ENCODE measurements around the gene LRRC26.

LRRC26 gene

GRCh38 chr9:137184881-137185660, 15.2 kb upstream of the LRRC26 start:
- Histone ChIP-seq H3K9me2 (replicated peaks; ENCODE audit: control insufficient read depth, low read length) (no peaks in the 10 kb centered on the region), H3K4me3 (ENCODE audit: low read length) (no peak overlapping the region), H3K4me2 (ENCODE audit: low read length) (no peak overlapping the region), H3K79me2 (ENCODE audit: control insufficient read depth, low read length) (peaks cover 50% of the 10 kb centered on the region), H3K27me3 (ENCODE audit: control insufficient read depth, low read length) (no peaks in the 10 kb centered on the region), H4K20me1 (ENCODE audit: control insufficient read depth, insufficient read depth, low read depth, low read length) (no peaks in the 10 kb centered on the region), H3K9me3 (ENCODE audit: control insufficient read depth, insufficient read depth, low read length) (no peaks in the 10 kb centered on the region), H3K27ac (ENCODE audit: low read depth, low read length) (no peak overlapping the region), H3K4me1 (ENCODE audit: control insufficient read depth, low read length) (peaks cover 24% of the 10 kb centered on the region), H3K36me3 (ENCODE audit: control insufficient read depth, low read length) (peaks cover 60% of the 10 kb centered on the region), H3F3A (ENCODE audit: control insufficient read depth, insufficient read depth) (no peaks in the 10 kb centered on the region)
- TF ChIP-seq, protein P1, sequence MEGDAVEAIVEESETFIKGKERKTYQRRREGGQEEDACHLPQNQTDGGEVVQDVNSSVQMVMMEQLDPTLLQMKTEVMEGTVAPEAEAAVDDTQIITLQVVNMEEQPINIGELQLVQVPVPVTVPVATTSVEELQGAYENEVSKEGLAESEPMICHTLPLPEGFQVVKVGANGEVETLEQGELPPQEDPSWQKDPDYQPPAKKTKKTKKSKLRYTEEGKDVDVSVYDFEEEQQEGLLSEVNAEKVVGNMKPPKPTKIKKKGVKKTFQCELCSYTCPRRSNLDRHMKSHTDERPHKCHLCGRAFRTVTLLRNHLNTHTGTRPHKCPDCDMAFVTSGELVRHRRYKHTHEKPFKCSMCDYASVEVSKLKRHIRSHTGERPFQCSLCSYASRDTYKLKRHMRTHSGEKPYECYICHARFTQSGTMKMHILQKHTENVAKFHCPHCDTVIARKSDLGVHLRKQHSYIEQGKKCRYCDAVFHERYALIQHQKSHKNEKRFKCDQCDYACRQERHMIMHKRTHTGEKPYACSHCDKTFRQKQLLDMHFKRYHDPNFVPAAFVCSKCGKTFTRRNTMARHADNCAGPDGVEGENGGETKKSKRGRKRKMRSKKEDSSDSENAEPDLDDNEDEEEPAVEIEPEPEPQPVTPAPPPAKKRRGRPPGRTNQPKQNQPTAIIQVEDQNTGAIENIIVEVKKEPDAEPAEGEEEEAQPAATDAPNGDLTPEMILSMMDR (IDR thresholded peaks at IDR 0.05; ENCODE audit: low read depth, low read length, poor library complexity, severe bottlenecking), result no peak
- TF ChIP-seq EZH2phosphoT487 (IDR thresholded peaks at IDR 0.05; ENCODE audit: borderline replicate concordance, low read length), result no peak

- no peaks in the 10 kb centered on the region for H3K9me2 ChIP-seq (replicated peaks; ENCODE audit: control insufficient read depth, low read length)
These were observed 14.2 kb upstream of the LRRC26 start for GRCh38 chr9:137183980-137184595.

GRCh38 chr9:137182836-137183235, 13.0 kb upstream of the LRRC26 start:
- no peak overlapping the region for H3K27ac ChIP-seq (ENCODE audit: low read depth, low read length)

More at GRCh38 chr9:137183980-137184595, 14.2 kb upstream of the LRRC26 start:
- TF ChIP-seq, protein P1 (IDR thresholded peaks at IDR 0.05; ENCODE audit: low read depth, low read length, poor library complexity, severe bottlenecking), result no peak
- no peak for TF ChIP-seq EZH2phosphoT487 (IDR thresholded peaks at IDR 0.05; ENCODE audit: borderline replicate concordance, low read length)
- no peaks in the 10 kb centered on the region for H4K20me1 ChIP-seq (ENCODE audit: control insufficient read depth, insufficient read depth, low read depth, low read length)
- no peak overlapping the region for H3K4me2 ChIP-seq (ENCODE audit: low read length)
- peaks cover 16% of the 10 kb centered on the region for H3K4me1 ChIP-seq (ENCODE audit: control insufficient read depth, low read length)
- peaks cover 41% of the 10 kb centered on the region for H3K79me2 ChIP-seq (ENCODE audit: control insufficient read depth, low read length)
- no peaks in the 10 kb centered on the region for H3F3A ChIP-seq (ENCODE audit: control insufficient read depth, insufficient read depth)
- H3K4me3 ChIP-seq (ENCODE audit: low read length), result no peak overlapping the region
- no peaks in the 10 kb centered on the region for H3K27me3 ChIP-seq (ENCODE audit: control insufficient read depth, low read length)
- H3K27ac ChIP-seq (ENCODE audit: low read depth, low read length), result no peak overlapping the region
- H3K36me3 ChIP-seq (ENCODE audit: control insufficient read depth, low read length), result peaks cover 58% of the 10 kb centered on the region
- H3K9me3 ChIP-seq (ENCODE audit: control insufficient read depth, insufficient read depth, low read length), result no peaks in the 10 kb centered on the region

More at GRCh38 chr9:137182836-137183235, 13.0 kb upstream of the LRRC26 start:
- H3K36me3 ChIP-seq (ENCODE audit: control insufficient read depth, low read length), result peaks cover 53% of the 10 kb centered on the region
- H3K9me2 ChIP-seq (replicated peaks; ENCODE audit: control insufficient read depth, low read length), result no peaks in the 10 kb centered on the region
- TF ChIP-seq, protein P1 (IDR thresholded peaks at IDR 0.05; ENCODE audit: low read depth, low read length, poor library complexity, severe bottlenecking), result no peak
- peaks cover 16% of the 10 kb centered on the region for H3K4me1 ChIP-seq (ENCODE audit: control insufficient read depth, low read length)
- H3K4me2 ChIP-seq (ENCODE audit: low read length), result no peak overlapping the region
- H3K4me3 ChIP-seq (ENCODE audit: low read length), result no peak overlapping the region
- H4K20me1 ChIP-seq (ENCODE audit: control insufficient read depth, insufficient read depth, low read depth, low read length), result no peaks in the 10 kb centered on the region
- no peaks in the 10 kb centered on the region for H3K27me3 ChIP-seq (ENCODE audit: control insufficient read depth, low read length)
- H3K9me3 ChIP-seq (ENCODE audit: control insufficient read depth, insufficient read depth, low read length), result no peaks in the 10 kb centered on the region
- H3F3A ChIP-seq (ENCODE audit: control insufficient read depth, insufficient read depth), result no peaks in the 10 kb centered on the region
- H3K79me2 ChIP-seq (ENCODE audit: control insufficient read depth, low read length), result peaks cover 30% of the 10 kb centered on the region

All from DOHH2 (cell line).